Left forelimb (tissue), 1 donor: ENCODE results near the gene CSPG4.
"Not testable (repeated sequence)": the region's sequence is repeated elsewhere in the genome, so short reads cannot be mapped to it uniquely, and the experiment has no call there.

Experiments
- DNase-seq: peaks from one replicate; pipeline ENCODE4 v3.0.0-alpha.2; 2018; ENCODE audit warnings: low spot score

CSPG4 gene

DNA sequence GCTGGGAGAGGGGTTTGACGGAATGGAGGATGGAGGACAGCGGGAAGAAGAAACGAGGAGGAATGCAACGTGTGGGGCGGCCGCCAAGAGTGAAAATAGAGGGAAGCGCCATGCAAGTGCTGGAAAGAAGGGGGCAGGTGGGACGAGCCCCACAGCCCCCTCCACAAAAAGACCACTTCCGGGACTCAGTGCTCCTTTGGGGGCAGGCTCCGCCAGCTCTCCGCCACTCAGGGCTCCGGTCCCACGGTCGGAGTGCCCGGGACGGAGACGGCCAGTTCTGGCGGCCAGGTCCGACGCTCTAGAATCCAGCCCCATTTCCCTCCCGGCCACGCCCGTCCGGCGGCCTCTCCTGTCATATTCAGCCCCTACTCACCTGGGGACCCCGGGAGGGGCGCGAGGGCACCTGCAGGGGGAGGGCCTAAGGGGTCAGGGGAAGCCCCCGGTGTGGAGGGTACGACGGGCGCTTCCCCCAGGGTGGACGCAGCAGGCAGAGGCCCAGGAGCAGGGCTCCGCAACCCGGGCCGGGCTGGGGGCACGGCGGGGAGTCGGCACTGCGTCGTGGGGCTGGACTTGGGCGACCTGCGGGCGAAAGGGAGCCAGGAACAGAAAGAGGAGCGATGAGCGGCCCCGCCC, 25.5 kb upstream of the CSPG4 start:
- no peak for DNase-seq

- DNase-seq = peak; percentile 40
Measured at GRCh38 chr15:75737116-75738013, 24.7 kb upstream of the CSPG4 start.

GRCh38 chr15:75736256-75736655, 23.6 kb upstream of the CSPG4 start:
- DNase-seq = no peak

DNA sequence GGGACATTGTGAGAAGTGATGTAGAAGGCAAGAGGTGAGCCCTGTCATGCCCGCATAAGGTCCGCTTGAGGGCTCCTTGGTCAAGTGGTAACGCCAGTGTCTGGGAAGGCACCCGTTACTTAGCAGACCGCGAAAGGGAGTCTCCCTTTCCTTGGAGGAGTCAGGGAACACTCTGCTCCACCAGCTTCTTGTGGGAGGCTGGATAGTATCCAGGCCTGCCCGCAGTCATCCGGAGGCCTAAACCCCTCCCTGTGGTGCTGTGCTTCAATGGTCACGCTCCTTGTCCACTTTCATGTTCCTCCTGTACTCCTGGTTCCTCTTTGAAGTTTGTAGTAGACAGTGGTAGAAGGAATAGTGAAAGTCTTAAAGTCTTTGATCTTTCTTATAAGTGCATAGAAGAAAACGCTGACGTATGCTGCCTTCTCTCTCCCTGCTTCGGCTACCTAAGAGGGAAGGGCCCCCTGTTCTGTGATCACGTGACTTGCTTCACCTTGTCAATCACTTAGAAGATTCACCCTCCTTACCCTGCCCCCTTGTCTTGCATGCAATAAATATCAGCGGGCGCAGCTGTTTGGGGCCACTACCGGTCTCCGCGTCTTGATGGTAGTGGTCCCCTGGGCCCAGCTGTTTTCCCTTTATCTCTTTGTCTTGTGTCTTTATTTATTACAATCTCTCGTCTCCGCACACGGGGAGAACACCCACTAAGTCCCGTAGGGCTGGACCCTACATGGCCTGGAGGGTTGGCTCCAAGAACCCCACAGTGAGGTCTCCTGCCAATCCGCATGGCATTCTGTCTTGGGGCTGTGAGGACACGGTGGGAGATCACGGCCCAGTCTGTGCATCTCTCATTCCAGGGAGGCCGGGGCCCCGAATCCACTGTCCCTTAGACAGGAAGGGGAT, 22.5 kb upstream of the CSPG4 start:
- DNase-seq = not testable (repeated sequence)

- DNase-seq = no peak
Measured at GRCh38 chr15:75733761-75734651, 21.4 kb upstream of the CSPG4 start.

DNA sequence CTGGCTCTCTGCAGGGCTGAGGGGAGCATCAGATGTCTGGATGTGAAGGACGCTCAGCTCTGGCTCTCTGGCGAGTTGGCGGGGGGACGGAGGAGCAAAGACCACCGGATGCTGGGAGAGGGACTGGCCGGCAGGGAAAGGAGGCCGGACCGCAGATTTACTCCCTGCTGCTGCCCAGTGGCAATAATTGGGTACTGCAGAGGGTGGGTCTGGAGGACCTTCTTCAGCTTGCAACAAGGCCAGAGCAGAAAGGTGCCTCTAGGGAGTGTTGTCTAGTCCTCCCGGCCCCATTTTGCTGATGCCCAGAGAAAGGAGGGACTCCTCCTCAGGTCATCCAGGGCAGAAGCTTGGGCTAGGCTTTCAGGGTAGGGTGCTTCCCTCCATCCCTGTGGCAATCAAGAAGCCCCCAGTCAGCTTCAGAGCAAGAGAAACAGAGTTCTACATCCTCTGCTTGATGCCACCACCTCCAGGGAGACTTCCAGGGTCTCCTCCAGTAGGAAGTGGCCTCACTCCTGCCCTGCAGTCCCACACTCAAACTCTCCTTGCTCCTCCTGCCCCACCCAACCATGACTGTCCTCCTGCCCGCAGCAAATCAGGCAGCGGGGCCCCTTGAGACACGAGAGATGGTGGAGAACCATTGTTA, 20.3 kb upstream of the CSPG4 start:
- peak; percentile 80 for DNase-seq

GRCh38 chr15:75732177-75732808, 19.6 kb upstream of the CSPG4 start:
- DNase-seq = peak; percentile 66

- peak; percentile 71 for DNase-seq
Measured at GRCh38 chr15:75731248-75732151, 18.9 kb upstream of the CSPG4 start.

GRCh38 chr15:75730376-75731247, 18.0 kb upstream of the CSPG4 start:
- not testable (repeated sequence) for DNase-seq

DNA sequence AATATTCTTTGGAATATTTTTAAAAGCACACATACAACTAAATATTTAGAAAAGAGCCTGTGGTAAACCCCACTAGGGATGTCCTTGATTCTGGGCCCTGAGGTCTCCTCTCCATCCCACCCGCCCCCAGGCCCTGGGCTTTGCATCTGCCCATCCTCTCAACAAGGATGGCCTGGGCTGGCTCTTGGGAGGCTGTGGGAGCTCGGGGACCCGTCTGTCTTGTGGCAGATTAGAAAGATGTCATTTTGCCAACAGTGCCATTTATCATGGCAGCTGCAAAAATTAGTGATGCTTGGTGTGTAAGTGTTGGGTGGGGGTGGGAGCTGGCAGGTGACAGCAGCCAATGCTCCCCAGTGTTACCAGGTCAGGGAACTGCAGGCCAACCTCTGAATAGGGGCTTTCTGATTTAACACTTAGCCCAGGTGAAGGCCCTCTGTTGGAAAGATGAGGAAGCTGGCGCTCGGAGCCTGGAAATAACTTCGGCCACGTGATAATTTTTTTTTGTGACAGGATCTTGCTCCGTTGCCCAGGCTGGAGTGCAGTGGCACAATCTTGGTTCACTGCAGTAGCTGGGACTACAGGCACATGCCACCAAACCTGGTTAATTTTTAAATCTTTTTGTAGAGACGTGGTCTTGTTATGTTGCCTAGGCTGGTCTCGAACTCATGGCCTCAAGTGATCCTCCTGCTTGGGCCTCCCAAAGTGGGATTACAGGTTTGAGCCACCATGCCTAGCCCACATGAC, 16.9 kb upstream of the CSPG4 start:
- DNase-seq = no peak

- no peak for DNase-seq
Measured at GRCh38 chr15:75727851-75728715, 15.4 kb upstream of the CSPG4 start.

GRCh38 chr15:75727031-75727531, 14.4 kb upstream of the CSPG4 start:
- no peak for DNase-seq

DNA sequence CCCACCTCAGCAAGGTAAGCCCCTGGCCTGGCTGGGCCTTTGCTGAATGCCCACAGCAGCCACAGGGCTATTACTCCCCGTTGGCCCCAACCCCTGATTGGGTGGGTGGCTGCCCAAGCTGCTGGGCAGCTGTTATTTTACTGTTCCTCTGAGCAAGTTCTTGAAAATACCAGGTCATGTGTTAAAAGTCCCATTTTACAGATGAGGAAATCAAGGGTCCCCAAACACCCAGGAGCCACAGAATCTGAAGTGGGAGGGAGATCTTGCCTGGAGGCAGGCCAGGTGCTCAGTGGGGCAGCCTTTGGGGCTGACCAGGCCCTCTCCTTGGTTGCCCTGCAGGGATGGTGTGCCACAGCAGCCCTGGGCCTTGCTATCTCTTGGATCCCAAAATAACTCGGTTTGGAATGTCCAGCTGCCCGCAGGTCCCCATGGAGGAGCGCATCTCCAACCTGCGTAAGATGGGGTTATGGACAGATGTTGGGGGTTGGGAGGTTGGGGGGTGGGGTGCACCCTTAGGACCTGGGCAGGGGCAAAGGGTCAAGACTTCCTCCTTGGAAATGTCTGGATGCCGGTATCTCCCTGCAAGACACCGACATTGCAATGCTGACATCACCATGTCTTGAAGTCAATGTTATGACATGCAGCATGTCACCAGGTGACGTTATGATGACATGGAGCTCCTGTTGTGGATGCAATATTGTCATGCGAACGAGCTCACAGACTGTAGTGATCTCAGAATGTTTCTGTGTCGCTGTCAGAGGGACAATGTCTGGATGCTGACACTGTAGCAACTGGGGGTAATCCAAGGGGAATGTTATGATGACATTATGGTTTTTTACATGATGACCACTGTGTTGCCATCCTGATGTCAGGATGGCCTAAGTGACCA, 13.3 kb upstream of the CSPG4 start:
- DNase-seq = peak; percentile 54

DNA sequence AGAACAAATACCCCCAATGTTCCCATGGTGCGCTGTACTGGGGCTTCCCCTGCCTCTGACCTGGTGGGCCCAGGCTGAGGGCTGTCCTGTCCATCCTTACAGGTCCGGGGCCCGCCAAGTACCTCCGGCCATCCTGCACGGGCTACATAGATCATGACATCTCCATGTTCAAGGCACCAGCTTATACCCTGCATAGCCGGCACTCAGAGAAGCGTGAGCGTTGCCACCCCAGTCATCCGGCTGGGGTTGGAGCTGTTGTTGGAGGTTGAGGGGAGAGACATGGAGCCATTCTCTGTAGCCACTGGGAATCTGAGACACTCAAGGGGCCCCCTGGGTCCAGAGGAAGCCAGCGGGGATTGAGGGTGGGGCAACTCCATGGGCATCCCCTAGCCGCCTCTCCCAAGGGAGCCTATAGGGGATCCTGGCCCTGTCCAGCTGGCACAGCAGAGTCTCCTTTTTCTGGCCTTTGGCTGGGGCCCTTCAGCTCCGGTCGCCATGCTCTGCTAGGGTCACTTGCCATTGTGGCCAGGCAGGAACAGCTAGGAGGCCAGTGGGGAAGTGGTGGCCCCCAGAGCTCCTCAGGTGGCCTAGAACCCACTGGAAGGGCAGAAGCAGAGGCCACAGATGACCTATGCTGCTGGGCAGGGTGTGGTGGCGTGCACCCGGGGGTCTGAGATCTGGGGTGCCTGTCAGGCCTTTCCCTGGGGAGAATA, 12.5 kb upstream of the CSPG4 start:
- DNase-seq = peak; percentile 60
